Choroid plexus epithelial cell (primary cell): ENCODE results near the gene REXO4.
A peak's percentile ranks its signal among the peaks of the same experiment; 100 is the strongest.
"Not testable (repeated sequence)": the region's sequence is repeated elsewhere in the genome, so short reads cannot be mapped to it uniquely, and the experiment has no call there.

Experiments used
- DNase-seq: peaks from one replicate; pipeline ENCODE4 v3.0.0-alpha.2; 2010; ENCODE audit warnings: low read depth
- H3K4me3 ChIP-seq: 2 replicates; pipeline ENCODE4 v1.5.1; 2011; ENCODE audit warnings: low read depth, mild to moderate bottlenecking, control low read depth, low read length, moderate library complexity
- CTCF ChIP-seq: conservative IDR thresholded peaks from 2 replicates; pipeline ENCODE4 v1.5.1; 2011; ENCODE audit warnings: low read depth, mild to moderate bottlenecking, control low read depth, inconsistent platforms, low read length, moderate library complexity

REXO4 gene

GRCh38 chr9:133456409-133456808, 38.6 kb upstream of the REXO4 start:
- TF ChIP-seq CTCF: peak; percentile 40
- no peak for DNase-seq
- no peak overlapping the region for H3K4me3 ChIP-seq

GRCh38 chr9:133455936-133456335, 38.1 kb upstream of the REXO4 start:
- DNase-seq: no peak
- no peak overlapping the region for H3K4me3 ChIP-seq
- TF ChIP-seq CTCF: no peak

GRCh38 chr9:133454943-133455673, 37.3 kb upstream of the REXO4 start:
- H3K4me3 ChIP-seq: no peak overlapping the region
- DNase-seq: no peak
- no peak for TF ChIP-seq CTCF

GRCh38 chr9:133454325-133454724, 36.5 kb upstream of the REXO4 start:
- no peak overlapping the region for H3K4me3 ChIP-seq
- TF ChIP-seq CTCF: no peak
- DNase-seq: no peak

- no peak for TF ChIP-seq CTCF
- DNase-seq: no peak
- no peak overlapping the region for H3K4me3 ChIP-seq
Measured at GRCh38 chr9:133453651-133454050, 35.8 kb upstream of the REXO4 start.

GRCh38 chr9:133452562-133452961, 34.8 kb upstream of the REXO4 start:
- no peak for TF ChIP-seq CTCF
- no peak for DNase-seq
- no peak overlapping the region for H3K4me3 ChIP-seq

GRCh38 chr9:133451865-133452264, 34.1 kb upstream of the REXO4 start:
- not testable (repeated sequence) for H3K4me3 ChIP-seq, DNase-seq
